CD4-positive, alpha-beta T cell treated with Interleukin-6 at 100 ng/mL for 8 hours (primary cell): Measurements from ENCODE around the gene ADGRG1.
"Not testable (repeated sequence)": the region's sequence is repeated elsewhere in the genome, so short reads cannot be mapped to it uniquely, and the experiment has no call there.

Source experiments
- DNase-seq: peaks from one replicate; pipeline ENCODE4 v3.0.0-alpha.2; 2020; ENCODE audit warnings: mixed read lengths, low spot score

ADGRG1 gene

GRCh38 chr16:57698812-57699405 is 70.5 kb downstream of the ADGRG1 start:
- no peak for DNase-seq

- DNase-seq = no peak
Observed at GRCh38 chr16:57699481-57699880, 71.1 kb downstream of the ADGRG1 start.

DNA sequence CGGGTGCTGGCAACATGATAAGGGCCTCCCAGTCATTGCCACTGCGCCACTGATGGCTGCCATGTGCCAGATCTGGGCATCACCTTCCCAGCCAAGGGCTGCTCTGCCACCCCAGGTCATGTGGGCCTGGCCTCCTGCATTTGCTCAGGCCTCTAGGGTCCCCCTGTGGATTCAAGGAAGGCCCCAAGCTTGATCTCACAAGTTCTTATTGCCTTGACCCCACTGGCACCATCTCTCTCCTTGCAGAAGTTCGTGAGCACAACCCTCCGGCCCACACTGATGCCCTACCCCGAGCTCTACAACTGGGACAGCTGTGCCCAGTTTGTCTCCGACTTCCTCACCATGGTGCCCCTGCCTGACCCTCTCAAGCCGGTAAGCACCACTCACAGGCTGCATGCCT is 71.5 kb downstream of the ADGRG1 start:
- no peak for DNase-seq

GRCh38 chr16:57700781-57701551 is 72.5 kb downstream of the ADGRG1 start:
- DNase-seq = no peak

DNA sequence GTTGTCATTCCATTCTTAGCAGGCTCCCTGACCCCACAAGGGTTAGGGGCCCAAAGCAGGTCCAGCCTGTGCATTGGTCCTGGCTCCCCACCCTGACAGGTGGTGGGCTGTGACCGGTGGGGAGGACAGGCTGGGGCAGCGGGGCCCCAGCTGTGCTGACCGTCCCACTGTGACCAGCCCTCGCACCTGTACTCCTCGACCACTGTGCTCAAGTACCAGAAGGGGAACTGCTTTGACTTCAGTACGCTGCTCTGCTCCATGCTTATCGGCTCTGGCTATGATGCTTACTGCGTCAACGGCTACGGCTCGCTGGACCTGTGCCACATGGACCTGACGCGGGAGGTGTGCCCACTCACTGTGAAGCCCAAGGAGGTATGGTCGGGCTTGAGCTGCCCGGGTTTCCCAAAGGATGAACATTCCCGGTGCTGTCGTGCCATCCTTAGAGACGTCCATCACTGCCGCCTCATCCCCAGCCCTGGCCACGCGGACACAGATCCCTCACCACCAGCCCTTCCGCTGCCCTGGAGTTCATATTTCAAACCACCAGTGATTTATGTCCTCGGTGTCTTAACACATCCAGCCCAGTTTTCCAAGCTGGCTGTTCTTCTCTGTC is 73.4 kb downstream of the ADGRG1 start:
- no peak for DNase-seq

DNA sequence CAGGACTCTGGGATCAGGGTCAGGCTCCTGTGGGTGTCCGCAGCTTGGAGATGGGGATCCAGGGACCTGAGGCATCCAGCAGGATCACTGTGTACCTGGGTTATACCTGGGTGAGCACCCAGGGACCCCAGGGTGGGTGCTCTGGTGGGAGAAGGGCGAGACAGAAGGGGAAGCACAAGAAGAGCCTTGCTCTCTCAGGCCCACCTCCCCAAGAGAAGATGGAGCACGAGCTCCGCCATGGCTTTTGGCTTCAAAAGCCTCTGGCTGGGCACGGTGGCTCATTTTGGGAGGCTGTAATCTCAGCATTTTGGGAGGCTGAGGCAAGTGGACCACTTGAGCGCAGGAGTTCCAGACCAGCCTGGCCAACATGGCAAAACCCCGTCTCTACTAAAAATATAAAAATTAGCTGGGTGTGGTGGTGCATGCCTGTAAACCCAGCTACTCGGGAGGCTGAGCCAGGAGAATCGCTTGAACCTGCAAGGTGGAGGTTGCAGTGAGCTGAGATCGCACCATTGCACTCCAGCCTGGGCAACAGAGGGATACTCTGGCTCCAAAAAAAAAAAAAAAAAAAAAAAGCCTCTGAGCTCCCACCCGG is 75.1 kb downstream of the ADGRG1 start:
- DNase-seq = no peak

DNA sequence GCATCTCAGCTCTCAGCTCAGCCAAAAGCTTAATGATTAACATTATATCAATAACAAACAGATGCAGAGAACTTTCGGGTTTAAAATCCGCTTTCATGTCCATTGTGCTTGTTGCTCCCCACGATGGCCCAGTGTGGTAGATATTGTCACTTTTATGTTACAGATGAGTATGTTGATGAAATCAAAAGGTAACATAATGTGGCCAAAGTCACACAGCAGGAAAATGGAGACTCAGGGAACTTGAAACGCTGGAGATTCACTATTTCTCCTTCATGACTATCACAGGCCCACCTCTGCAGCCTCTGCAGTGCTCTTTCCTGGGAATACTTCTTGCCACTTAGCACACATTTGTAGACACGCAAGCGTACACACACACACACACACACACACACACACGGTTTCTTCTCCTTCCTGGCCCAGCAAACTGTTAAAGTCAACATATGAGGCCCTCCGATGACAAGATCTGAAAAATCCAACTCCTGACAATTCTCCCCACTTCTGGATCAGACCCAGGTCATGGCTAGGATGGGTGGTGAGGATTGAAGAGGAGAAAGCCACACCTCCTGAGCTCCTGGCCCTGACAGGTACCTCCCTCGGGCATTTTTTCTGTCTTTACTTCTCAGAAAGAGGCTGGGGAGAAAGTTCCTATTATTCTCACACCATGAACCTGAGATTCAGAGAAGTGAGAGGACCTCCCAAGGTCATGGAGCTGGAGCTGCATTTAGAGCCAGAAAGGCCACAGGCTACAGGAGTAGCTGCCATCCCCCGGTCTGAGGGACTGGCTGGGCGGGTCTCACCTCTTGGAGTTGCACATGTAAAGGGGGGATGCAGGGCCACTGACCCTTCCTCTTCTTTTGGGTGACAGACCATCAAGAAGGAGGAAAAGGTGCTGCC is 75.8 kb downstream of the ADGRG1 start:
- no peak for DNase-seq

DNA sequence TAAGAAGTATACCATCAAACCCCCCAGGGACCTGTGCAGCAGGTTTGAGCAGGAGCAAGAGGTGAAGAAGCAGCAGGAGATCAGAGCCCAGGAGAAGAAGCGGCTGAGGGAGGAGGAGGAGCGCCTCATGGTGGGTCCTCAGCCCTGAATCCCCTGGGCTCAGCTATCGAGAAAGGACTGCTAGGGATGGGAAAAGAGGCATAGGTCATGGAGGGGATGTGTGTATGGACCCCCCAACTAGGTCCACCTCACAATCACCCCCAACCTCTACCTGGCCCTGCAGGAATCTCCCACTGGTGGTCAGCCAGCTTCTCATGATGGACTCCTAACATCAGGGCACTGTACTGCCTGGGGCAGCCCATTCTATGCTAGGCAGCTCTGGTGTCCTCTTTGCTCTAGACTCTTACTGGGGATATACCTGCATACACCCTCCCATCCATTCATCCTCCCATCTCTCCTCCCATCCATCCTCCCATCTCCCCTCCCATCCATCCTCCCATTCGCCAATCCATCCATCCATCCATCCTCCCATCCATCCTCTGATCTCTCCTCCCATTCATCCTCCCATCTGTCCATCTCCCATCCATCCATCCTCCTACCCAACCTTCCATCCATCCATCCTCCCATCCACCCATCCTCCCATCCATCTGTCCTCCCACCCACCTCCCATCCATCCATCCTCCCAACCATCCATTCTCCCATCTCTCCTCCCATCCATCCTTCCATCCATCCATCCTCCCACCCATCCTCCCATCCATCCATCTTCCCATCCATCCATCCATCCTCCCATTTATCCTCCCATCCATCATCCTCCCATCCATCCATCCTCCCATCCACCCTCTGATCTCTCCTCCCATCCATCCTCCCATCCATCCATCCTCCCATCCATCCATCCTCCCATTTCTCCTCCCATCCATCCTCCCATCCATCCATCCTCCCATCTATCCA is 76.7 kb downstream of the ADGRG1 start:
- DNase-seq = no peak

- no peak for DNase-seq
Observed at GRCh38 chr16:57706717-57707116, 78.3 kb downstream of the ADGRG1 start.

DNA sequence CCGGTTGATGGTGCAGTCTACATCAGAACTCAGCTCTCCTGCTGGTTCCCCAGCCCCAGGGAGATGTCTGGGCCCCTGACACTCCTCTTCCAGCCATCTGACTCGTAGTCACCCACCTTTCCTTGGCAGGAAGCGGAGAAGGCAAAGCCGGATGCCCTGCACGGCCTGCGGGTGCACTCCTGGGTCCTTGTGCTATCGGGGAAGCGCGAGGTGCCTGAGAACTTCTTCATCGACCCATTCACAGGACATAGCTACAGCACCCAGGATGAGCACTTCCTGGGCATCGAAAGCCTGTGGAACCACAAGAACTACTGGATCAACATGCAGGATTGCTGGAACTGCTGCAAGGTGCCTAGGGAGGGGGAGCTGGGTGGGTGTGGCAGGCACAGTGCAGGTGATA is 78.9 kb downstream of the ADGRG1 start:
- DNase-seq = no peak

DNA sequence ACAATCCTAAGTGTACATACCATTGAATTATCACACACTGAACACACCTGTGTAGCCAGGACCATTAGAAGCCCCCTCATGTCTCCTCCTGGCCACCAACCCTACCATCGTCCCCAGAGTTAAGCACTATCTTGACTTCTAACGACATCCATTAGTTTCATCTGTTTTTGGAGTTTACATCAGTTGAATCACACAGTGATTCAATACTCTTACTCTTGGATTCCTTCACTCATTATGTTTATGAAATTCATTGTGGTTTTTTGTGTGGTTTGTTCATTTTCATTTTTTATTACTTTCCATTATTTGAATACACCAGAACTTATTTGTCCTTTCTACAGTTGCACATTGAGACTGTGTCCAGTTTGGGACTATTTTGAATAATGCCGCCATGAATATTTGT is 79.7 kb downstream of the ADGRG1 start:
- DNase-seq = no peak

- DNase-seq = no peak
Observed at GRCh38 chr16:57709663-57710062, 81.2 kb downstream of the ADGRG1 start.

DNA sequence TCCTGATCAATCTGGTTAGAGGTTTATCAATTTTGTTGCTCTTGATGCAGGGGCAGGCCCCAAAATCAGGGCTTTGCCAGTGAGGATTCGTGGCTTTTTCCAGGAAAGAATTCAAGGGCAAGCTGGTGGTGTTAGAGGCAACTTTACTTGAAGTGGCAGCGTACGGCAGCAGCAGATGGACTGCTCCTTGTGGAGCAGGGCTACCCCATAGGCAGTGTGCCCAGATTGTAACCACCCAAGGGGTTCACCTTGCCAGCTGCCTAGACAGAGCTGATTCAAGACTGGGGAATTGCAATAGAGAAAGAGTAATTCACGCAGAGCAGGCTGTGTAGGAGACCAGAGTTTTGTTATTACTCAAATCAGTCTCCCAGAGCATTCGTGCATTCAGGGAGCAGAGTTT is 82.9 kb downstream of the ADGRG1 start:
- no peak for DNase-seq

DNA sequence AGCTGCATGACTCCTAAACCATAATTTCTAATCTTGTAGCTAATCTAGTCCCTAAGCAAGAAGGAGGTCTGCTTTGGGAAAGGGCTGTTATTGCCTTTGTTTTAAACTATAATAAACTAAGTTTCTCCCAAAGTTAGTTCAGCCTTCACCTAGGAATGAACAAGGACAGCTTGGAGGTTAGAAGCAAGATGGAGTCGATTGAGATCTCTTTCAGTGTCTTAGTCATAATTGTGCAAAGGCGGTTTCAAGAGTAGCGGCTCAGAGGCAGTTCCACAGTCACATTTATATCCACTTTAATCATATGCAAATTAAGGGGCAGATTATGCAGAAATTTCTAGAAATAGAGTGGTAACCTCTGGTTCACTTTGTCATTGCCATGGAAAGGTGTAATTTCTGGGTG is 83.6 kb downstream of the ADGRG1 start:
- DNase-seq = no peak

- DNase-seq = not testable (repeated sequence)
Observed at GRCh38 chr16:57712569-57712968, 84.1 kb downstream of the ADGRG1 start.

DNA sequence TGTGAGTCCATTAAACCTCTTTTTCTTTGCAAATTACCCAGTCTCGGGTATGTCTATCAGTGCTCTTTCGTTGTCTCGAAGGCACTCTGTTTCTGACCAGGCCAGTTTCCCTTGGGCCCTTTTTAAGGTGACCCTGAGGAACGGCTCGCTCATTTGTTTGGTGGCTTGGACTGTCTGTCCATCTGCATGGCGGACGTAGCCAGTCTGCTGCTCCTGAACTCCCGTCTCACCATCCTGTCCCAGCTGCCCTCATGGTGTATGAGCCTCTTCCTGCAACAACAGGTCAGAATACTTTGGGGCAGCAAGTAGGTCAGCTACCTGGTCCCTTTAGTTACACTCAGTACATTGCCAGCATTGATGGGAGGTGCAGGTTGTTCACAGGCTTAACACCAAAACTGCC is 85.2 kb downstream of the ADGRG1 start:
- DNase-seq = no peak

DNA sequence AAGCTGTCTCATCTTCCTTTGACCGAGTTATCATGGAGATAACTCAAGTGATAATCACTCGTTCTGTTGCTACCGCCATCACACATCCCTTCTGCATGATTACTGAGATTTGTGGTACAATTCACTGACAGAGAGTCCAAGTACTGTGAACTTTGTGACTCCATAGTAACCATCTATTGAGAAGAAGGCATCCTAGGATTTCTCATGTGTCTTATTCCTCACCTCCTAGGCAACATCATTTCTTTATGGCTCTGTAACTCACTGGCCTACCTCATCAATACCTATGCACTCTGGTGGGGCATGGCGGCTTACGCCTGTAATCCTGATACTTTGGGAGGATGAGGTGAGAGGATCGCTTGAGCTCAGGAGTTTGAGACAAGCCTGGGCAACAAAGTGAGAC is 85.6 kb downstream of the ADGRG1 start:
- no peak for DNase-seq
